IMR-90 (cell line): ENCODE results near the gene INO80E. TPM values are rescaled to one million over a fixed set of nuclear protein-coding genes. Genes with fewer than 3 reads are reported as not detected.

Experiments
- ATAC-seq: fragments of 200-7000 bp; cut with Tn5 transposase; 2 replicates; pipeline ENCODE4 v1.9.1; 2020; ENCODE audit warnings: low read depth, mild to moderate bottlenecking, moderate library complexity
- BruUV-seq: library from RNA; stranded (reverse); fragments of 400-500 nt; replicated peaks from 2 replicates; lab custom pipeline; 2021; lab: Mats Ljungman, UMichigan
- CTCF ChIA-PET: fragments of 300-600 bp; formaldehyde crosslinking; extraction: SDS; loops from one replicate; lab custom pipeline; 2021; ENCODE audit warnings: antibody characterized with exemption; lab: Yijun Ruan, JAX
- POLR2A ChIA-PET: fragments of 300-600 bp; sonication (Branson Sonifier 250); formaldehyde crosslinking; loops from one replicate; lab custom pipeline; 2022; ENCODE audit warnings: antibody characterized with exemption; ENCODE audit not compliant: unreplicated experiment; lab: Charles Lee
- DNase-seq: peaks from one replicate; pipeline ENCODE4 v3.0.0; 2013
- H2AFZ ChIP-seq: replicated peaks from 2 replicates; pipeline ENCODE3; 2013; ENCODE audit warnings: low read length, mild to moderate bottlenecking; ENCODE audit not compliant: poor library complexity
- H2AK5ac ChIP-seq: 2 replicates; pipeline ENCODE4 v1.6.1; 2013; ENCODE audit warnings: low read depth, low read length, inconsistent platforms
- H2AK9ac ChIP-seq: replicated peaks from 2 replicates; pipeline ENCODE3; 2013; ENCODE audit warnings: mild to moderate bottlenecking, low read depth, low read length, moderate library complexity; ENCODE audit not compliant: poor library complexity
- H2BK120ac ChIP-seq: 2 replicates; pipeline ENCODE4 v1.6.1; 2013; ENCODE audit warnings: low read depth, low read length, inconsistent platforms
- H2BK15ac ChIP-seq: 3 replicates; pipeline ENCODE4 v1.6.1; 2013; ENCODE audit warnings: low read depth, low read length, inconsistent platforms
- H2BK20ac ChIP-seq: 2 replicates; pipeline ENCODE4 v1.6.1; 2013; ENCODE audit warnings: low read depth, mild to moderate bottlenecking, inconsistent platforms, low read length, moderate library complexity
- H2BK5ac ChIP-seq: 2 replicates; pipeline ENCODE4 v1.6.1; 2013; ENCODE audit warnings: mild to moderate bottlenecking, low read depth, low read length, inconsistent platforms; ENCODE audit not compliant: poor library complexity, severe bottlenecking
- H3K14ac ChIP-seq: replicated peaks from 2 replicates; pipeline ENCODE4 v1.6.1; 2013; ENCODE audit warnings: low read depth, low read length, inconsistent platforms
- H3K18ac ChIP-seq: 2 replicates; pipeline ENCODE4 v1.6.1; 2013; ENCODE audit warnings: low read depth, low read length, control low read depth
- H3K23ac ChIP-seq: 2 replicates; pipeline ENCODE4 v1.6.1; 2013; ENCODE audit warnings: low read depth, low read length, inconsistent platforms
- H3K27ac ChIP-seq: 2 replicates; pipeline ENCODE4 v1.5.1; 2013; ENCODE audit warnings: mild to moderate bottlenecking, control low read depth, low read length; ENCODE audit not compliant: insufficient read depth
- H3K27me3 ChIP-seq: 2 replicates; pipeline ENCODE4 v1.6.1; 2013; ENCODE audit warnings: low read length; ENCODE audit not compliant: control insufficient read depth, insufficient read depth
- H3K36me3 ChIP-seq: 2 replicates; pipeline ENCODE4 v1.6.1; 2013; ENCODE audit warnings: low read length, mixed read lengths; ENCODE audit not compliant: control insufficient read depth, insufficient read depth
- H3K4ac ChIP-seq: 2 replicates; pipeline ENCODE4 v1.6.1; 2013; ENCODE audit warnings: low read depth, low read length, inconsistent platforms
- H3K4me1 ChIP-seq: 2 replicates; pipeline ENCODE4 v1.6.1; 2013; ENCODE audit warnings: low read length, mixed read lengths; ENCODE audit not compliant: control insufficient read depth, insufficient read depth
- H3K4me2 ChIP-seq: 2 replicates; pipeline ENCODE4 v1.6.1; 2013; ENCODE audit warnings: low read depth, mild to moderate bottlenecking, control low read depth, low read length, moderate library complexity
- H3K4me3 ChIP-seq: 2 replicates; pipeline ENCODE4 v1.5.1; 2013; ENCODE audit warnings: low read depth, mild to moderate bottlenecking, control low read depth, low read length, moderate library complexity; ENCODE audit not compliant: insufficient read depth
- H3K56ac ChIP-seq: 2 replicates; pipeline ENCODE4 v1.6.1; 2013; ENCODE audit warnings: low read length, inconsistent platforms; ENCODE audit not compliant: insufficient read depth; ENCODE audit errors: extremely low read depth
- H3K79me1 ChIP-seq, 2 experiments: 2 replicates each; pipeline ENCODE4 v1.6.1; 2013; ENCODE audit warnings: low read length in 2 of 2, inconsistent platforms in 1 of 2, low read depth in 1 of 2
- H3K9ac ChIP-seq: 2 replicates; pipeline ENCODE4 v1.6.1; 2013; ENCODE audit warnings: low read depth, low read length, control low read depth
- H3K9me1 ChIP-seq: 2 replicates; pipeline ENCODE4 v1.6.1; 2013; ENCODE audit warnings: low read length, inconsistent platforms; ENCODE audit not compliant: insufficient read depth
- H3K9me3 ChIP-seq: 2 replicates; pipeline ENCODE4 v1.6.1; 2013; ENCODE audit warnings: low read length; ENCODE audit not compliant: control insufficient read depth, insufficient read depth
- H4K20me1 ChIP-seq: 2 replicates; pipeline ENCODE4 v1.6.1; 2013; ENCODE audit warnings: low read length, inconsistent platforms; ENCODE audit not compliant: insufficient read depth
- H4K5ac ChIP-seq: 2 replicates; pipeline ENCODE4 v1.6.1; 2013; ENCODE audit warnings: mild to moderate bottlenecking, low read depth, low read length, control low read depth
- H4K8ac ChIP-seq, 2 experiments: 2 replicates each; pipeline ENCODE4 v1.6.1; 2013; ENCODE audit warnings: low read depth in 2 of 2, low read length in 2 of 2, control low read depth in 1 of 2, inconsistent platforms in 1 of 2
- H4K91ac ChIP-seq: 2 replicates; pipeline ENCODE4 v1.6.1; 2013; ENCODE audit warnings: low read depth, low read length, inconsistent platforms; ENCODE audit not compliant: insufficient read depth
- FOS ChIP-seq: fragments of 150-350 bp; IDR thresholded peaks from 2 replicates; pipeline ENCODE4 v1.6.1; 2016; ENCODE audit warnings: low read depth, low read length
- MXI1 ChIP-seq: IDR thresholded peaks from 2 replicates; pipeline ENCODE4 v1.6.1; 2012; ENCODE audit warnings: low read depth, mild to moderate bottlenecking, low read length, moderate library complexity, borderline replicate concordance
- WGBS, 2 experiments: methylation state at CpG; one replicate each; pipeline versions ENCODE4 v1.1.5 to v1.1.7; 2013; ENCODE audit warnings: missing lambda C conversion rate in 2 of 2; ENCODE audit not compliant: insufficient read length in 1 of 2; ENCODE audit errors: extremely low coverage in 2 of 2; 5-methylcytosine and 5-hydroxymethylcytosine counted together
- dilution Hi-C: fragments of 300-500 bp; cut with HindIII; formaldehyde crosslinking; loops from one replicate; pipeline ENCODE4 v1.14.3; 2018; ENCODE audit warnings: low sequenced_read_pairs; ENCODE audit not compliant: unreplicated experiment
- in situ Hi-C: fragments of 300-500 bp; cut with MboI; formaldehyde crosslinking; loops from 3 replicates; pipeline ENCODE4 v1.14.3; 2019; ENCODE audit warnings: low sequenced_read_pairs, inconsistent platforms, mixed read lengths
- intact Hi-C: fragments of 100-400 bp; cut with micrococcal nuclease; formaldehyde crosslinking; loops from 2 replicates; pipeline ENCODE4 v1.10.0; 2022
- polyA plus RNA-seq, 3 experiments: library from polyadenylated mRNA; depleted of rRNA; stranded (reverse); fragments of >200 nt; gene quantifications; 2 replicates each; pipeline ENCODE4 v1.2.3, GENCODE V29; 2012; ENCODE audit warnings: low replicate concordance in 1 of 3
- total RNA-seq: library from RNA; depleted of rRNA; stranded (reverse); fragments of >200 nt; gene quantifications from 2 replicates; pipeline ENCODE4 v1.2.3, GENCODE V29; 2012

INO80E gene
- total and polyA plus RNA-seq, 2 of the 4 experiments (the other 2 are of a cell fraction), result 40.9 to 42.1 TPM

DNA sequence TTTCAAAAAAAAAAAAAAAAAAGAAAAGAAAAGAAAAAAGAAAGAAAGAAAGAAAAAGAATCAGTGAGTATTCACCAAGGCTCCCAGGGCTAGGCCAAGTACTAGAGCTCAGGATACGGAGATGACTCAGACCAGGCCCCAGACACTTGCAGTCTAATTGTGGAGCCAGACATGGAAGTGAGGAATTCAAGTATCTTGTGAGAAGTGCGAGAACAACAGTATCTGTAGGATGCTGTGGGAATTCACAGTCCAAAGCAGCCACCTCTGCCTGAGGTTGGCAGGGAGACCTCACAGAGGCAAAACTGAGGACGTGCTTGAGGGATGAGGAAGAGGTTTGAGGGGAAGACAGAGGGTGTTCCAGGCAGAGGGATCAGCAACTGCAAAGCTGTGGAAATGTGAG, 55.5 kb downstream of the INO80E start:
- POLR2A ChIA-PET, result interaction anchor here (0.6 kb wide), 1 partner anchor 305 kb away, joined by 5 read pairs; no protein-coding TSS in a partner anchor

More for the DNA sequence above, 55.5 kb downstream of the INO80E start:
- Histone ChIP-seq H2BK15ac (peak overlapping the region; percentile 92; the same call in 2 of the 3 replicates), H4K8ac (peak overlapping the region; percentile 5 to 94; a peak in 3 of 4 replicates), H3K79me1 (peaks cover 6 to 42% of the 10 kb centered on the region in 2 experiments; a peak in 2 of 4 replicates), H2BK120ac (peak overlapping the region; percentile 56; the same call in 1 of the 2 replicates), H3K4ac (peak overlapping the region; percentile 84), H4K20me1 (no peaks in the 10 kb centered on the region; the same call in 1 of the 2 replicates), H4K91ac (peak overlapping the region; percentile 50), H3K9me3 (no peaks in the 10 kb centered on the region), H3K36me3 (no peaks in the 10 kb centered on the region), H3K4me1 (peaks cover 7% of the 10 kb centered on the region), H3K23ac (peak overlapping the region; percentile 92), H4K5ac (no peak overlapping the region; the same call in 1 of the 2 replicates), H3K9me1 (peaks cover 14% of the 10 kb centered on the region), H3K4me2 (no peak overlapping the region), H2AFZ (peak overlapping the region; percentile 92), H2AK9ac (peak overlapping the region; percentile 93), H3K27me3 (peaks cover 2% of the 10 kb centered on the region; the same call in 1 of the 2 replicates), H3K4me3 (no peak overlapping the region), H3K27ac (no peak overlapping the region; the same call in 1 of the 2 replicates), H3K18ac (no peak overlapping the region), H2BK20ac (peak overlapping the region; percentile 55; the same call in 1 of the 2 replicates), H2AK5ac (peak overlapping the region; percentile 75), H3K9ac (peak overlapping the region; percentile 36; the same call in 1 of the 2 replicates), H2BK5ac (peak overlapping the region; percentile 55), H3K14ac (peak overlapping the region; percentile 93), H3K56ac (no peak overlapping the region; the same call in 1 of the 2 replicates)
- DNase-seq (peak; percentile 70), ATAC-seq (no peak; the same call in 1 of the 2 replicates)
- intact Hi-C loops (no loop called here), dilution Hi-C loops (no loop called here), in situ Hi-C loops (no loop called here)
- CTCF ChIA-PET, result no interaction called here
- TF ChIP-seq FOS, result 0 out of 2 replicates have a peak, but pooled peaks have one; percentile 14
- TF ChIP-seq MXI1, result no peak
- no TSS peak for BruUV-seq
- no CpG with 5 or more reads among the region's 3 CpGs for WGBS, 2 experiments
